SK-N-SH treated with all-trans-retinoic acid at 6 μM for 48 hours (cell line): Measurements from ENCODE around the gene SLC7A6OS.

Experiments
- ARNTL ChIP-seq: fragments of 450-650 bp; formaldehyde crosslinking; IDR thresholded peaks from 2 replicates; pipeline ENCODE4 v1.5.0; 2020; ENCODE audit warnings: low read depth, mild to moderate bottlenecking, moderate library complexity, borderline replicate concordance
- ZC3H10 ChIP-seq: fragments of 250-450 bp; sonication (Bioruptor Pico); IDR thresholded peaks from 2 replicates; pipeline ENCODE4 v1.5.1; 2021; ENCODE audit warnings: mild to moderate bottlenecking, moderate library complexity
- ZFP30 ChIP-seq: fragments of 450-650 bp; formaldehyde crosslinking; IDR thresholded peaks from 2 replicates; pipeline ENCODE4 v1.5.0; 2022; ENCODE audit warnings: mild to moderate bottlenecking, moderate library complexity
- TF ChIP-seq, protein P1 (sequence below): fragments of 250-450 bp; sonication (Bioruptor Pico); IDR thresholded peaks from 2 replicates; pipeline ENCODE4 v1.5.1; 2020; ENCODE audit warnings: low read depth, mild to moderate bottlenecking, moderate library complexity
- TF ChIP-seq, protein P2 (sequence below): fragments of 250-450 bp; sonication (Bioruptor Pico); IDR thresholded peaks from 2 replicates; pipeline ENCODE4 v1.5.1; 2021; ENCODE audit warnings: mild to moderate bottlenecking, moderate library complexity

DNA sequence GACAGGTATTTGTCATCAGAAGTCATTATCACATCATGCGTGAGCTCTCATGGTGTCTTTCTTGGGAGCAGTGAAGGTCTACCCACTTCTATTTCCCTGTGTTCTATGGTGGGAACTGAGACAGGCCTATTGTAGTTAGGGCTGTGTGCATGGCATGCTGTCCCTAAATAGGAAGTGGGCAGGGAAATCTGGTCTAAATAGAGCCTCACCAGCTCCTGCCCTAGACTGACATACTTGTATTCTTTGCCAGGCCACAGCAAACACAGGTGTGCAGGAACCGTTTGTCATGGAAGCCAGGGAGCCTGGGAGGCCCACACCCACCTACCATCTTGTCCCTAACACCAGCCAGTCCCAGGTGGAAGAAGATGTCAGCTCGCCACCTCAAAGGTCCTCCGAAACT lies 36.3 kb downstream of the SLC7A6OS start:
- TF ChIP-seq ZC3H10 (CRISPR knock-in tag) (no peak), ARNTL (no peak), ZFP30 (CRISPR knock-in tag) (no peak)
- TF ChIP-seq, protein P1, sequence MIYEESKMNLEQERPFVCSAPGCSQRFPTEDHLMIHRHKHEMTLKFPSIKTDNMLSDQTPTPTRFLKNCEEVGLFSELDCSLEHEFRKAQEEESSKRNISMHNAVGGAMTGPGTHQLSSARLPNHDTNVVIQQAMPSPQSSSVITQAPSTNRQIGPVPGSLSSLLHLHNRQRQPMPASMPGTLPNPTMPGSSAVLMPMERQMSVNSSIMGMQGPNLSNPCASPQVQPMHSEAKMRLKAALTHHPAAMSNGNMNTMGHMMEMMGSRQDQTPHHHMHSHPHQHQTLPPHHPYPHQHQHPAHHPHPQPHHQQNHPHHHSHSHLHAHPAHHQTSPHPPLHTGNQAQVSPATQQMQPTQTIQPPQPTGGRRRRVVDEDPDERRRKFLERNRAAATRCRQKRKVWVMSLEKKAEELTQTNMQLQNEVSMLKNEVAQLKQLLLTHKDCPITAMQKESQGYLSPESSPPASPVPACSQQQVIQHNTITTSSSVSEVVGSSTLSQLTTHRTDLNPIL (CRISPR knock-in tag) = no peak
- TF ChIP-seq, protein P2, sequence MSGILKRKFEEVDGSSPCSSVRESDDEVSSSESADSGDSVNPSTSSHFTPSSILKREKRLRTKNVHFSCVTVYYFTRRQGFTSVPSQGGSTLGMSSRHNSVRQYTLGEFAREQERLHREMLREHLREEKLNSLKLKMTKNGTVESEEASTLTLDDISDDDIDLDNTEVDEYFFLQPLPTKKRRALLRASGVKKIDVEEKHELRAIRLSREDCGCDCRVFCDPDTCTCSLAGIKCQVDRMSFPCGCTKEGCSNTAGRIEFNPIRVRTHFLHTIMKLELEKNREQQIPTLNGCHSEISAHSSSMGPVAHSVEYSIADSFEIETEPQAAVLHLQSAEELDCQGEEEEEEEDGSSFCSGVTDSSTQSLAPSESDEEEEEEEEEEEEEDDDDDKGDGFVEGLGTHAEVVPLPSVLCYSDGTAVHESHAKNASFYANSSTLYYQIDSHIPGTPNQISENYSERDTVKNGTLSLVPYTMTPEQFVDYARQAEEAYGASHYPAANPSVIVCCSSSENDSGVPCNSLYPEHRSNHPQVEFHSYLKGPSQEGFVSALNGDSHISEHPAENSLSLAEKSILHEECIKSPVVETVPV (CRISPR knock-in tag) = no peak
